ENCODE results near the gene GRIA4.
"Not testable (repeated sequence)": the region's sequence is repeated elsewhere in the genome, so short reads cannot be mapped to it uniquely, and the experiment has no call there.

Gene GRIA4

GRCh38 chr11:105719073-105719822 is 109.4 kb downstream of the GRIA4 start:
- DNase-seq (ENCODE audit: low read depth in 2 of 2): no peak

GRCh38 chr11:105720096-105720495 is 110.2 kb downstream of the GRIA4 start:
- no peak for DNase-seq (ENCODE audit: low read depth in 2 of 2)

GRCh38 chr11:105723269-105723668 is 113.4 kb downstream of the GRIA4 start:
- DNase-seq (ENCODE audit: low read depth in 2 of 2): no peak

GRCh38 chr11:105732611-105733010 is 122.7 kb downstream of the GRIA4 start:
- no peak for DNase-seq (ENCODE audit: low read depth in 2 of 2)

GRCh38 chr11:105734426-105734825 is 124.6 kb downstream of the GRIA4 start:
- no peak for DNase-seq (ENCODE audit: low read depth in 2 of 2)

- DNase-seq (ENCODE audit: low read depth in 2 of 2): no peak
Observed at GRCh38 chr11:105738251-105738650, 128.4 kb downstream of the GRIA4 start.

- no peak for DNase-seq (ENCODE audit: low read depth in 2 of 2)
Observed at GRCh38 chr11:105738986-105739795, 129.3 kb downstream of the GRIA4 start.

- no peak for DNase-seq (ENCODE audit: low read depth in 2 of 2)
Observed at GRCh38 chr11:105740164-105740903, 130.5 kb downstream of the GRIA4 start.

- no peak for DNase-seq (ENCODE audit: low read depth in 2 of 2)
Observed at GRCh38 chr11:105741488-105742020, 131.7 kb downstream of the GRIA4 start.

- DNase-seq (ENCODE audit: low read depth in 2 of 2): no peak
Observed at GRCh38 chr11:105754260-105754659, 144.4 kb downstream of the GRIA4 start.

- no peak for DNase-seq (ENCODE audit: low read depth in 2 of 2)
Observed at GRCh38 chr11:105754716-105755115, 144.8 kb downstream of the GRIA4 start.

- DNase-seq (ENCODE audit: low read depth in 2 of 2): no peak
Observed at GRCh38 chr11:105757107-105757506, 147.2 kb downstream of the GRIA4 start.

- DNase-seq (ENCODE audit: low read depth in 2 of 2): no peak
Observed at GRCh38 chr11:105763594-105763993, 153.7 kb downstream of the GRIA4 start.

- DNase-seq (ENCODE audit: low read depth in 2 of 2): no peak
Observed at GRCh38 chr11:105767931-105768330, 158.1 kb downstream of the GRIA4 start.

GRCh38 chr11:105769627-105770026 is 159.8 kb downstream of the GRIA4 start:
- DNase-seq (ENCODE audit: low read depth in 2 of 2): no peak

- DNase-seq (ENCODE audit: low read depth in 2 of 2): not testable (repeated sequence)
Observed at GRCh38 chr11:105773452-105773851, 163.6 kb downstream of the GRIA4 start.

- no peak for DNase-seq (ENCODE audit: low read depth in 2 of 2)
Observed at GRCh38 chr11:105774899-105775298, 165.0 kb downstream of the GRIA4 start.

GRCh38 chr11:105780781-105781525 is 171.1 kb downstream of the GRIA4 start:
- DNase-seq (ENCODE audit: low read depth in 2 of 2): no peak

GRCh38 chr11:105781807-105782206 is 171.9 kb downstream of the GRIA4 start:
- DNase-seq (ENCODE audit: low read depth in 2 of 2): no peak

- no peak for DNase-seq (ENCODE audit: low read depth in 2 of 2)
Observed at GRCh38 chr11:105783216-105783615, 173.3 kb downstream of the GRIA4 start.

- DNase-seq (ENCODE audit: low read depth in 2 of 2): not testable (repeated sequence)
Observed at GRCh38 chr11:105785850-105786249, 176.0 kb downstream of the GRIA4 start.

Measured in stimulated activated CD8-positive, alpha-beta memory T cell treated with anti-CD3 and anti-CD28 coated beads, Interleukin-15, amount 100 ng/mL, for 48 hours (primary cell).